ENCODE results near the gene PLG.
"Not testable (repeated sequence)": the region's sequence is repeated elsewhere in the genome, so short reads cannot be mapped to it uniquely, and the experiment has no call there.

Gene PLG

DNA sequence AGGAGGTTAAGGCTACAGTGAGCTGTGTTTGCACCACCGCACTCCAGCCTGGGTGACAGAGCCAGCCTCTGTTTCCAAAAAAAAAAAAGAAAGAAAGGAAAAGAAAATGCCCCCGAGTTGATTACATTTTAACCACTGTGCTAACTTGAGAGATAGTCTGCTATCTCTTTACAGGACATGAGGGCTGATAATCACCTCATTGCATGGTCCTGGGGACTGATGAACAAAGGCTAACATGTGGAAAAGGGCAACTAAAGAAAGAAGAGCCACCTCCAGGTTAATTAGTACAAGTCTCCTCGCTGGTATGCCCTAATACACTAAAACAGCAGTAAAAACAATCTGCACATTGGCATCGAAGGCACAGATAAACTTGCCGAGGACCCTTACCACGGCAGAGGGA is 4.2 kb upstream of the PLG start:
- no peak overlapping the region for H3K27ac ChIP-seq
- H4K20me1 ChIP-seq: no peaks in the 10 kb centered on the region
- no peak overlapping the region for H3K9ac ChIP-seq
- H3K4me2 ChIP-seq: no peak overlapping the region
- no peak overlapping the region for H3K4me3 ChIP-seq
- no peaks in the 10 kb centered on the region for H3K36me3 ChIP-seq
- H3K27me3 ChIP-seq: no peaks in the 10 kb centered on the region
- no peak for TF ChIP-seq Cebpa-rat (IDR thresholded peaks at IDR 0.05)
- no peaks in the 10 kb centered on the region for H3K4me1 ChIP-seq
- no peaks in the 10 kb centered on the region for H3K9me3 ChIP-seq

DNA sequence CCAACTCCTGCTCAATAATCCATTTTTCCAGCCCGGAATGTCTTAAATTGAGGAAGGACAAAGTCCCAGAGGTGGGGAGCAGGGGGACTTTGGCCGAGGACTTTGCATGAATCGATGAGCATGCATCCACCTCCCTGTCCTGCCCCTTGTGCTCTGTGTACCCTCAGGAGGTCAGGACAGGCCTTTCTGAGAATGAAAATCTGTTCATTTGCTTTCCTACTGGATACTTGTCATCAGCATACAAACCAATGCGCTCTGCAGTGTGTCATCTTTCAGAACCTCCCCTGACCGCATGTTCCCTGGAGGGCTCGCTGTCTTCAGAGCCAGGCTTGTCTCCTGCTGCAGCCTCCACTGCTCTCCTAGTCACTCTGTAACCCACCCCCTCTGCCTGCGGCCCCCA is 2.6 kb downstream of the PLG start:
- H3K4me1 ChIP-seq, H3K4me3 ChIP-seq, H3K27ac ChIP-seq, H3K36me3 ChIP-seq, H3K4me2 ChIP-seq, H3K9me3 ChIP-seq, H3K27me3 ChIP-seq, H3K9ac ChIP-seq, H4K20me1 ChIP-seq: not testable (repeated sequence)

DNA sequence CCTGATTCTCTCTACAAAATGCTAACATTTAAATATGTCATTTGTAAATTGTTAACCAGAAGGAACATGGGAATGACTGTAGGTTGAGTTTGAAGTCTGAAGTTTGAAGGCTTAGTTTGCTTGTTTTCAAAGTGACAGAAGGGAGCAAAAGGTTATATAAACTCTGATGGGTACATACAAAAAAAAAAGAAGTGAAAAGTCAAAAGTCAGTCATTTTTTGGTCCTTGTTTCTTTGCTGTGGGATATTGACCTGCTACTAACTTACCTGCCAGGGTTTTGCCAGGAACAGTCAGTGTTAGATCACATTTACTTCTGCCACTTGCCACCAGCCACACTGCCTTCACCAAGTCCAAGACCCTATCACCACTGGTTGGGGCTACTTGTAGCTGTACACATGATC is 6.9 kb downstream of the PLG start:
- H3K4me2 ChIP-seq: not testable (repeated sequence)

DNA sequence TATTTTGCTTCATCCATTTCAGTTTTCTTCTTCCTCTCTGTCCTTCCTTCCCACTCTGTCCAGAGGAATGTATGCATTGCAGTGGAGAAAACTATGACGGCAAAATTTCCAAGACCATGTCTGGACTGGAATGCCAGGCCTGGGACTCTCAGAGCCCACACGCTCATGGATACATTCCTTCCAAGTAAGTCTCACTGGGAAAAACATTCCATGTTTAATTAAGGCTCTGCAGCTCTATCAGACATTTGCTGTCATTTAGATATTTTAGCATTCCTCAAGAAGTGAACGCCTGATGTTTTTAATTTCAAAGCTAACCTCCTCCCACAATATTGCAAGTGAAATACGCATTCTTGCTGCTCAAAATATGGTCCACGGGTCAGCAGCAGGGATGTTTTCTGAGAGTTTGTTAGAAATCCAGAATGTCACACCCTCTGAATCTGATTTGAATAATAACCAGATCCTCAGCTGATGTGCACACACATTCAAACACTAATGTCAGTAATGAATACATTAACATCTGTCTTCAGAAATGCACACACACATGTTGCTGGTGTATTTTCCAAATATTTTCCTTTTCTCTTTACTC is 12.8 kb downstream of the PLG start:
- no peaks in the 10 kb centered on the region for H3K27me3 ChIP-seq
- no peak overlapping the region for H3K4me2 ChIP-seq
- H3K4me3 ChIP-seq: no peak overlapping the region
- TF ChIP-seq Cebpa-rat (IDR thresholded peaks at IDR 0.05): no peak
- H3K27ac ChIP-seq: no peak overlapping the region
- H3K9me3 ChIP-seq: no peaks in the 10 kb centered on the region
- H3K9ac ChIP-seq: no peak overlapping the region
- no peaks in the 10 kb centered on the region for H3K36me3 ChIP-seq
- H4K20me1 ChIP-seq: no peaks in the 10 kb centered on the region
- no peaks in the 10 kb centered on the region for H3K4me1 ChIP-seq

More for the DNA sequence above, 6.9 kb downstream of the PLG start:
- not testable (repeated sequence) for H3K9me3 ChIP-seq, H3K4me1 ChIP-seq, H3K27me3 ChIP-seq, H3K27ac ChIP-seq, H3K9ac ChIP-seq, H3K4me3 ChIP-seq, H3K36me3 ChIP-seq, H4K20me1 ChIP-seq

DNA sequence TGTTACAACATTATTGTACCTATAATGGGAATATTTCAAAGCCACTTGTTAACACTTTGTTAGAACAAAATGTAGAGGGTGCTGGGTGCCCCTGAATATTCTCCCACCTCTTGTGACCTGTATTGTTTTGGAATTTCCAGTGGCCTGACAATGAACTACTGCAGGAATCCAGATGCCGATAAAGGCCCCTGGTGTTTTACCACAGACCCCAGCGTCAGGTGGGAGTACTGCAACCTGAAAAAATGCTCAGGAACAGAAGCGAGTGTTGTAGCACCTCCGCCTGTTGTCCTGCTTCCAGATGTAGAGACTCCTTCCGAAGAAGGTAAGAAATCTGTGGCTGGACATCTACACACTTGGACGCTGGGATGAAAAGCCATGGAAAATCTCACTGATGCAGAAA is 28.9 kb downstream of the PLG start:
- no peak overlapping the region for H3K4me3 ChIP-seq
- TF ChIP-seq Cebpa-rat (IDR thresholded peaks at IDR 0.05): no peak
- H3K36me3 ChIP-seq: no peaks in the 10 kb centered on the region
- no peaks in the 10 kb centered on the region for H3K4me1 ChIP-seq
- no peak overlapping the region for H3K9ac ChIP-seq
- H4K20me1 ChIP-seq: no peaks in the 10 kb centered on the region
- H3K27ac ChIP-seq: no peak overlapping the region
- no peaks in the 10 kb centered on the region for H3K9me3 ChIP-seq
- H3K27me3 ChIP-seq: no peaks in the 10 kb centered on the region
- H3K4me2 ChIP-seq: no peak overlapping the region

DNA sequence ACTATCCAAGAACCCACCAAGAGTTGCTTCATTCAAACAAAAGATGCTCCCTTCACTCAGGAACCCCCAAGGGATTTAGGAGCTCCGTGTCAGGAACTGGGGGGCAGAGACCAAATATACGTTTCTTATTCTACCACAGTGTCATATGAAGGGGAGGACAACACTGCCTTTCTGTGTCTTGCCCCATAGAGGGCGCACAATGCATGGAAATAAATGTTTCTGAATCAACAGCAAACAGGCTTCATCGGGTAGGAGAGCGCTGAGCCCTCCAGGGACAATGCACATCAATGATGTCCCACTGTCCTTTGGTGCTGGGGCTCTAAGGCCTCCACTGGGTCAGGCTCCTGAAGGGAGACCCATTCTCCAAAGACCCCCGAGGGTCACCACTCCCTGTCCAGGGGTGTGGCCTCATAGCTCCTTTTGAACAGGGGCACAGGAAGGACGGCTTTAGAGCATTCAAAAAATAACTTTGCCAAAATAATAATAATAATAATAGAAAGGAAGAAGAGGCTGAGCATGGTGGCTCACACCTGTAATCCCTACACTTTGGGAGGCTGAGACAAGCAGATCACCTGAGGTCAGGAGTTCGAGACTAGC is 31.1 kb downstream of the PLG start:
- Histone ChIP-seq H4K20me1 (no peaks in the 10 kb centered on the region), H3K9me3 (no peaks in the 10 kb centered on the region), H3K27ac (no peak overlapping the region), H3K4me1 (peaks cover 8% of the 10 kb centered on the region; the same call in 1 of the 2 replicates), H3K36me3 (no peaks in the 10 kb centered on the region), H3K4me2 (no peak overlapping the region), H3K27me3 (no peaks in the 10 kb centered on the region), H3K4me3 (no peak overlapping the region), H3K9ac (no peak overlapping the region)
- no peak for TF ChIP-seq Cebpa-rat (IDR thresholded peaks at IDR 0.05)

DNA sequence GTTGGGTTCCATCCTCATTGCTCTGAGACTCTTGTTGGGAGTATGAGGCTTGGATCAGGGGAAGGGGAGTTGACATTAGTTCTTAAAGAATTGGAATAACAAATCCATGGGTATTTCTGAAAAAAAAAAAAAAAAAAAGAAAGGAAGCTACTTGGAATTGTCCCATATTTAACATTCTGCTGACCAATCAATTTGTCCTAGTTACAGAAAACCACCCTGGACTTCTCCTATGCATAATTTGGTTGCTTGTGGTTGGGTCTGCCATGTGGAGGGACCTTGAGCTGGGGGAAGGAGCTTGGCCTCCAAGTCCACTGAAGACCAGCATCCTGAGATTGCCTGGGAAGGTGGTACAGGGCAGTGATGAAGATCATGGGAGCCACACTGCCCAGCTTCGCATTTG is 32.6 kb downstream of the PLG start:
- no peak overlapping the region for H3K9ac ChIP-seq
- H3K27me3 ChIP-seq: no peaks in the 10 kb centered on the region
- no peaks in the 10 kb centered on the region for H4K20me1 ChIP-seq
- H3K4me1 ChIP-seq: peaks cover 23% of the 10 kb centered on the region
- no peak overlapping the region for H3K4me3 ChIP-seq
- no peak overlapping the region for H3K27ac ChIP-seq
- no peaks in the 10 kb centered on the region for H3K9me3 ChIP-seq
- no peak overlapping the region for H3K4me2 ChIP-seq
- H3K36me3 ChIP-seq: no peaks in the 10 kb centered on the region
- TF ChIP-seq Cebpa-rat (IDR thresholded peaks at IDR 0.05): no peak

DNA sequence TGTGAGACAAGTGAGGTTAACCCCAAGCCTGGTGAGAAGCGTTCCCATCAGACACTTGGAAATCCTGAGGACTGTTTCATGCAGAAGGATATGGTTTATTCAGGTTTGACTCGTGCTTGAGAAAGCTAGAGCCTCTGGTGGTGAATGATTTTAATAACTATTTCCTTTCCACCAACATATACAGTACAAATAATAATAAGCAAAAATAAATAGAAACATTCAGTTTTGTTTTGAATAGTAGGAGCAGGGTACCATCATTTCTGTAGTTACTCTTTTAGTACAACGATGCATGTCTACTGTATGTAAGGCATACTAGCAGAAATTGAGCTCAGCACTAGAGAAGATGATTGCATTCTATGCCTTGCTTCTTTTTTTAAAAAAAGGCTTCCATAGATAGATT is 33.5 kb downstream of the PLG start:
- Histone ChIP-seq H3K9ac (no peak overlapping the region), H4K20me1 (no peaks in the 10 kb centered on the region), H3K4me1 (peaks cover 32% of the 10 kb centered on the region), H3K27ac (no peak overlapping the region), H3K36me3 (no peaks in the 10 kb centered on the region), H3K27me3 (no peaks in the 10 kb centered on the region), H3K4me3 (no peak overlapping the region), H3K9me3 (no peaks in the 10 kb centered on the region), H3K4me2 (no peak overlapping the region)
- TF ChIP-seq Cebpa-rat (IDR thresholded peaks at IDR 0.05): no peak

DNA sequence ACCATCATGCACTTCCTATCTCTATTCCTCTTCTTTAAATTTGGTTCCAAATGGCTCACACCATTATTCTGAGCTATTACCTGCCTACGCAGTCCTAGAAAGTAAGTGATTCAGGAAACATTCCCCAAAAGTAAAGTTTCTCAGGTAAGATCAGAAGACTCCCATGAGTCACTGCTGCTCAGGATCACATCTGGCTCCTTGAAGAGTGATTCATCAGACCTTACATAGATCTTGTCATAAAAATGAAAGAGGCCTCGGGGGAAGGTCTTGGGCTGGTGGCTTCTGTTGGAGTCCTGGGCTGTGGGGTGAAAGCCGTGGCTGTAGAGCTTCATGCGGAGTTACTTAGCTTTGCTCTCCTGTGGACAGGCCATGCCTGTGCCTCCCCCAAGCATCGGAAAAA is 35.9 kb downstream of the PLG start:
- Histone ChIP-seq H3K4me3 (no peak overlapping the region), H3K9ac (no peak overlapping the region), H3K36me3 (no peaks in the 10 kb centered on the region), H3K27me3 (no peaks in the 10 kb centered on the region), H4K20me1 (no peaks in the 10 kb centered on the region), H3K9me3 (no peaks in the 10 kb centered on the region), H3K4me1 (peaks cover 56% of the 10 kb centered on the region), H3K27ac (no peak overlapping the region), H3K4me2 (peak overlapping the region; percentile 34; the same call in 1 of the 2 replicates)
- no peak for TF ChIP-seq Cebpa-rat (IDR thresholded peaks at IDR 0.05)

DNA sequence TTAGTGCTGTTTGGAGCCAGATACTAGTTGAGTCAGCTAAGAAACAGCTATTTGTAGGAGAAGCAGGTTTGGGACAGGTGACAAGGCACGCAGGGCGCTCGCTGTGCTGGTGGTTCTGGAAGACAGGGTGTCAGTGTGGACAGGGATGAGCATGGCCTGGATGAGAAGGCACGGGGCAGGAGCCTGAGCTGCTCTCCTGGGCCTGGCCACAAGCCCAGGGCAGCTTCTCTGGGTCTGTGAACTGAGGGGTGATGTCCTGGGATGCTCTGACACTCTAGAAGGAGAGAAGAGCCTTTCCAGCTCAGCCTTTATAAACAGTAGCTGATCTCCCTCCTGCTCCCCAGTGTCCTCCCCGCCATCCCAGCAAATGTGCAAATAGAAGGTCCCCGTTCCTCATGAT is 37.9 kb downstream of the PLG start:
- peaks cover 6% of the 10 kb centered on the region for H3K9me3 ChIP-seq
- peak overlapping the region; percentile 76 for H3K4me2 ChIP-seq
- no peak overlapping the region for H3K9ac ChIP-seq
- H3K4me1 ChIP-seq: peaks cover 76% of the 10 kb centered on the region
- H3K36me3 ChIP-seq: no peaks in the 10 kb centered on the region
- H4K20me1 ChIP-seq: no peaks in the 10 kb centered on the region
- H3K4me3 ChIP-seq: no peak overlapping the region
- TF ChIP-seq Cebpa-rat (IDR thresholded peaks at IDR 0.05): no peak
- peak overlapping the region; percentile 83 for H3K27ac ChIP-seq
- no peaks in the 10 kb centered on the region for H3K27me3 ChIP-seq

DNA sequence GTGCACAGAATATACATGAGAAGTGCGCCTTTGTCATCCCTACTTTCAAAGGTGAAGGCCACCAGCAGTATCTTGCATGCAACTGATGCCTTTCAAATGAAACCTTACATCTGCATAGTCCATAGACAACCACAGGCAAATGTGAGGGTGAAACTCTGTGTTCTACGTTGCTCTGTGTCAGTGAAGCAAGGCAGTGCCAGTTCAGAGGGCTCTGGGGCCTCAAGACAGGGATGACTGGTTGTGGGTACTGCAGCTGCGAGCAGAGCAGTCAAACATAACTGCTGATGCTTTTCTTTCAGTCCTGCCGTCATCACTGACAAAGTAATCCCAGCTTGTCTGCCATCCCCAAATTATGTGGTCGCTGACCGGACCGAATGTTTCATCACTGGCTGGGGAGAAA is 39.0 kb downstream of the PLG start:
- not testable (repeated sequence) for H3K36me3 ChIP-seq, H3K27me3 ChIP-seq, H4K20me1 ChIP-seq
- peak overlapping the region; percentile 62 for H3K9ac ChIP-seq
- peak overlapping the region; percentile 83 for H3K27ac ChIP-seq
- peaks cover 16% of the 10 kb centered on the region for H3K9me3 ChIP-seq
- peak overlapping the region; percentile 76 for H3K4me2 ChIP-seq
- peaks cover 76% of the 10 kb centered on the region for H3K4me1 ChIP-seq
- H3K4me3 ChIP-seq: peak overlapping the region; percentile 20; the same call in 1 of the 2 replicates
